ENCODE measurements around the gene FADS2.

- TF ChIP-seq ZNF518B (CRISPR knock-in tag; IDR thresholded peaks at IDR 0.05) = no peak
- no peak for TF ChIP-seq MAX (CRISPR knock-in tag; IDR thresholded peaks at IDR 0.05)
- TF ChIP-seq SMAD1 (IDR thresholded peaks at IDR 0.05; ENCODE audit: low read depth, low read length, partially characterized antibody) = no peak
Observed at GRCh38 chr11:61895046-61895717, 67.1 kb downstream of the FADS2 start.
